ENCODE data around the gene ZDHHC9. TPM values are rescaled to one million over a fixed set of nuclear protein-coding genes. Genes with fewer than 3 reads are reported as not detected.

ZDHHC9 gene
- total and polyA plus RNA-seq, 4 experiments from 2014 or later = 5.1 to 8.1 (median 5.8) TPM

DNA sequence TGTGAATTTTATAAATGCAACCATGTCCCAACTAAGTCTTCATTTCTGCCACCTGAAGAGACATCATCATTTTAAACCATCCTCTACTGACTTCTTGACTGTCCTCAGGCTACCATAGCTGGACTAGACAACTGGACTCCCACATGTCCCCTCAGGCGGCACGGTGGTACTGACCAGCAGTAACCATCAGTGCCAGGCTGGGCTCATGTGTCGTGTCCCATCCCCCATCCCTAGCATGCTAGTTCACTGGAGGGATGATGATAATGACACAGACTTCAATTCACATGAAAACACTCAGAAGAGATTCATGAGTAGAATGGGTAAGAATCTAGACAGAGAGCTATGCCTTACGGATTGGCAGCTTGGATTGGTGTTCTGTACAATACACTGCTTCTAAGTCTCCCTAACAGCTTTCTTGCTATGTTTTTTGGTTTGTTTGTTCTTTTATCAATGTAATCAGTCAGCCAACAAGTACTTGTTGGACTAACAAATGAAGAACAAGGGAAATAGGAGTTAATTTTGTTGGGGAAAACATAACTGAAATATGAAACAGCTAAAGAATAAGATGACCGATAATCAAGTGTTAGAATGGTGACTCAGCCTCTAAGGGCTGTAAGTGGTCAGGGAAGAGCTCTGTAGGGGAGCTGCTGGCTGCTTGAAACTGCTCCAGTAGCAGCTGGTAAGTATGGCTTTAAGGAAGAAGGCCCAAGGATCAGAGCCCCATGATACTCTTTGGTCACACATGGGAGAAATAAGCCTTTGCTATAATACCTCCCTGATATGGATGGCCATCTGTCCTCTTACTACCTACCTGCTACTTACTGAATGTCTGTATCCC is 10.3 kb downstream of the ZDHHC9 start:
- no peaks in the 10 kb centered on the region for H3K27me3 Mint-ChIP-seq
- ChIA-PET CTCF (ENCODE audit: partially characterized antibody) (interaction anchor here (1.4 kb wide), 1 partner anchor 10 kb away, joined by 3 read pairs; no protein-coding TSS in a partner anchor), POLR2A (ENCODE audit: partially characterized antibody) (no interaction called here)
- no peak overlapping the region for H3K4me3 Mint-ChIP-seq
- Histone ChIP-seq H3K27ac (ENCODE audit: low read depth, low read length) (no peak overlapping the region), H3K4me3 (ENCODE audit: low read length in 2 of 2) (no peak overlapping the region), H3K4me1 (ENCODE audit: insufficient read depth, low read length) (no peaks in the 10 kb centered on the region), H3K27me3 (ENCODE audit: insufficient read depth, low read length) (no peaks in the 10 kb centered on the region), H3K36me3 (ENCODE audit: insufficient read depth, low read length) (no peaks in the 10 kb centered on the region), H3K9me3 (ENCODE audit: control insufficient read depth in 1 of 2, low read length in 2 of 2) (no peaks in the 10 kb centered on the region)
- no peak overlapping the region for H3K27ac Mint-ChIP-seq
- H3K4me1 Mint-ChIP-seq = no peaks in the 10 kb centered on the region
- no peaks in the 10 kb centered on the region for H3K36me3 Mint-ChIP-seq
- no peak for DNase-seq
- H3K9me3 Mint-ChIP-seq = no peaks in the 10 kb centered on the region
- intact Hi-C loops (cut with micrococcal nuclease) = no loop called here

DNA sequence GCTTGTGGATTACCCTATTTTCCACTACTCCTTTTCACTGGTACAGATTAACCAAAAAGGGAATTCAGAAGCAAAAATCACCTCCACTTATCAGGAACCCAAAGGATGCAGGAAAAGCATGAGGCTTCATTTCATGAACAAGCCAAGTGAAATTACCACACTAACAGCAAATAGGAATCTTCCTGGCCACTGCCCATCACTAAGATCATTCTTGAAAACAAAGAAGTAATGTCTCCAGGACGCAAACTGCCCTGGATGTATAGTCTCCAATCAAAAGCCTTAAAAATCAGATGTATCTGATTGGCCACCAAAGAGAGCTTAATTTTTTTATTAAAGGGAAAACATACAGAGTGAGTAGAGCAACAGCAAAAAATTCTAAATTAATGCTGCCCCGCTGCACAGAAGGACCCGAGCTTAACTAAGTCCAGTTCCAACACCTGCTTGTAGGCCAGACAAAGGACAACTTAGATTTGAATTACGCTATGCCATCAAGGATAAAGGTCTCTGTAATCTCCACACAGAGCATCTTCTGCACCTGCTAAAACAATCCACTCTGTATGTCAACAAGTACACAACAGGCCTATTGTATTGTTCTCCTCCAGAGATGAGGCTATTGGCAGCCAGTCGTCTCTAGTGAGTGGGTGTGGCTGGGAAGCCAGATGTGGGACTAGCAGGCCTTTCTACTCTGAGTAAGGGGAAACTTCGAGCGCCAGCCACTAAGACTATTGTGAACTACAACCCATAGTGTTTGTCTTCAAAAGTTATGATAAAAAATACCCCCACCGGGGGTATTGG is 12.4 kb downstream of the ZDHHC9 start:
- Histone ChIP-seq H3K36me3 (ENCODE audit: insufficient read depth, low read length) (no peaks in the 10 kb centered on the region), H3K27ac (ENCODE audit: low read depth, low read length) (no peak overlapping the region), H3K27me3 (ENCODE audit: insufficient read depth, low read length) (no peaks in the 10 kb centered on the region), H3K9me3 (ENCODE audit: control insufficient read depth in 1 of 2, low read length in 2 of 2) (no peaks in the 10 kb centered on the region), H3K4me1 (ENCODE audit: insufficient read depth, low read length) (peaks cover 4% of the 10 kb centered on the region), H3K4me3 (ENCODE audit: low read length in 2 of 2) (no peak overlapping the region)
- Mint-ChIP-seq H3K4me1 (peaks cover under 1 to 1% (median 1%) of the 10 kb centered on the region in 4 donors), H3K27me3 (no peaks in the 10 kb centered on the region), H3K36me3 (peaks cover 0 to 1% of the 10 kb centered on the region in 2 donors), H3K9me3 (no peaks in the 10 kb centered on the region), H3K27ac (no peak overlapping the region), H3K4me3 (no peak overlapping the region)
- DNase-seq = no peak
- ChIA-PET CTCF (ENCODE audit: partially characterized antibody) (interaction anchor here (1.2 to 1.6 kb wide), 3 partner anchors 13 to 195 kb away, joined by 3 to 6 read pairs (median 3); no protein-coding TSS in a partner anchor), POLR2A (ENCODE audit: partially characterized antibody) (no interaction called here)
- intact Hi-C loops (cut with micrococcal nuclease) = no loop called here

DNA sequence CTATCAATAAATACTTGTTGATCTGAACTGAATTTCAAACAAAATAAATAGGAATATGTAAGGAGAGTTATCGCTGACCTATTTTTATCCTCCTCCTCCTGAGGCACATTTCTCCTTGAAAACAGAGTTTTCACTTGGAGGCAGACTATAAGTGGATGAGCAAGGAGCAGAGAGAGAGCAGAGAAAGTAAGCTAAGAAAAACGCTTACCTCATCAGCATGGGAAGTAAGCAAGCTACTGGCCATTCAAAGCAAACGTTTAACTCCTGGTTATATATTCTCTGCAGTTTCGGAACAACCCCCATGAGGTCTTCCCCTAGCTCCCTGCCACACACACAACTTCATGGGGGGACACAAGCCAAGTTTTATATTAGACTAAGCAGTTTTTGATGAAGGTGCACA is 13.2 kb downstream of the ZDHHC9 start:
- H3K4me3 Mint-ChIP-seq = no peak overlapping the region
- intact Hi-C loops (cut with micrococcal nuclease) = no loop called here

DNA sequence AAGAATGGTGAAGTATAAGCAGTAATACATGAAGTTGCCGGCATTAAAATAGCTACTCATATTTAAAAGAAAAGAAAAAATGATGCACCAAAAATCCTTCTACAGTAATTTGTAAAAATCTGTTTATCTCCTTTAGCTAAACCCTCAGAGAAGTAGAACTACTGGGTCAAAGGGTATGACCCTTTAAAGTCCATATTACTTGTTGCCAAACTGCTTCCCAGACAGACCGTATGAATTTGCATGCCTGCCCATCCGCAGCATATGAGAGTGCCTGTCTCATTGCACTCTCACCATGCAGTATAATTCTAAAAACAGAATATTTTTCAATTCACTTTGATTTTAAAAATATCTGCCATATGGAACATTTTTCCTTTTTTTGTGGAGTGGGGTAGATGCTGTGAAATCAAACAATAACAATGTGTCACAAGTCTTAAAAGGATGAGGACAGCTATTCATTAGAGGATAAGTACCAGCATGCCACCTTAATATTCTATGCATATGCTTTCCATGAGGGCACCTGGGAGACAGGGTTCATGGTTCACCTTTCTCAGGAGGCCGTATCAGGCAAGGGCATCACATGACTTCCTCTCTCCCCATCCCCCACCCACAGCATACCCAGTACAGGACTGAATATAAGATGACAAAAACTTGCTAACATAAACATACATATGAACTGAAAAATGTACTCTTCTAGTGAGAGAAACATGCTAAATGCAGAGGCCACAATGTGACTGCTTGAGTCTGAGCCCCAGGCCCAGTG is 17.8 kb downstream of the ZDHHC9 start:
- Mint-ChIP-seq H3K4me3 (no peak overlapping the region), H3K27ac (peak overlapping the region in 3 of 7 donors; percentile 30 to 50 (median 44)), H3K27me3 (no peaks in the 10 kb centered on the region), H3K4me1 (peaks cover 9 to 19% (median 11%) of the 10 kb centered on the region in 4 donors), H3K36me3 (peaks cover 0 to 1% of the 10 kb centered on the region in 2 donors), H3K9me3 (no peaks in the 10 kb centered on the region)
- Histone ChIP-seq H3K27ac (ENCODE audit: low read depth, low read length) (no peak overlapping the region), H3K4me1 (ENCODE audit: insufficient read depth, low read length) (peaks cover 10% of the 10 kb centered on the region), H3K9me3 (ENCODE audit: control insufficient read depth in 1 of 2, low read length in 2 of 2) (no peaks in the 10 kb centered on the region), H3K36me3 (ENCODE audit: insufficient read depth, low read length) (no peaks in the 10 kb centered on the region), H3K27me3 (ENCODE audit: insufficient read depth, low read length) (no peaks in the 10 kb centered on the region), H3K4me3 (ENCODE audit: low read length in 2 of 2) (no peak overlapping the region)
- intact Hi-C loops (cut with micrococcal nuclease) = no loop called here
- ChIA-PET CTCF (ENCODE audit: partially characterized antibody) (interaction anchor here (0.6 to 5.3 kb wide), 9 partner anchors 10 to 221 kb away, joined by 3 to 28 read pairs (median 5); no protein-coding TSS in a partner anchor), POLR2A (ENCODE audit: partially characterized antibody) (no interaction called here)
- DNase-seq = peak in 1 of 5 donors; percentile 22

More for the DNA sequence above, 13.2 kb downstream of the ZDHHC9 start:
- no peak for DNase-seq
- Mint-ChIP-seq H3K36me3 (peaks cover 0 to 1% of the 10 kb centered on the region in 2 donors), H3K27ac (no peak overlapping the region), H3K4me1 (peaks cover 4 to 9% (median 6%) of the 10 kb centered on the region in 4 donors), H3K9me3 (no peaks in the 10 kb centered on the region), H3K27me3 (no peaks in the 10 kb centered on the region)
- Histone ChIP-seq H3K9me3 (ENCODE audit: control insufficient read depth in 1 of 2, low read length in 2 of 2) (no peaks in the 10 kb centered on the region), H3K27me3 (ENCODE audit: insufficient read depth, low read length) (no peaks in the 10 kb centered on the region), H3K36me3 (ENCODE audit: insufficient read depth, low read length) (no peaks in the 10 kb centered on the region), H3K4me1 (ENCODE audit: insufficient read depth, low read length) (peaks cover 10% of the 10 kb centered on the region), H3K27ac (ENCODE audit: low read depth, low read length) (no peak overlapping the region), H3K4me3 (ENCODE audit: low read length in 2 of 2) (no peak overlapping the region)
- POLR2A ChIA-PET (ENCODE audit: partially characterized antibody) = no interaction called here
- CTCF ChIA-PET (ENCODE audit: partially characterized antibody) = interaction anchor here (1.2 to 1.6 kb wide), 4 partner anchors 14 to 194 kb away, joined by 3 to 6 read pairs (median 4); no protein-coding TSS in a partner anchor

DNA sequence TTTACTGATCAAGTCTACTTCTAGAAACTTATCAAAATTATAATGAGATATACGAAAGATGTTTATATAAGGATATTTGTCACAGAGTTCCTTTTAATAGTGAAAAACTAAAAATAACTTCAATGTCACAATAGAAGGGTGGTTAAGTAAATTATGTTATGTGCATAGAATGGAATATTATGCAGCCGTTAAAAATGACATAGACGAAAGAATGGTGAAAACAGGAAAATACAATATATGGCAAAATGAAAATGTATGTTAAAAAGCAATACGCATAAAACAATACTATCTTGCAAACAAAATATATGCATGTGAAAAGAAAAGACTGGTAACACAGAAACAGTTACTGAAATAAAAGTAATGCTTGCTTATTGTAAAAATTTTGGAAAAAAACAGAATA is 19.1 kb downstream of the ZDHHC9 start:
- peaks cover 9 to 19% (median 11%) of the 10 kb centered on the region in 4 donors for H3K4me1 Mint-ChIP-seq
- Histone ChIP-seq H3K27me3 (ENCODE audit: insufficient read depth, low read length) (no peaks in the 10 kb centered on the region), H3K27ac (ENCODE audit: low read depth, low read length) (no peak overlapping the region), H3K9me3 (ENCODE audit: control insufficient read depth in 1 of 2, low read length in 2 of 2) (no peaks in the 10 kb centered on the region), H3K36me3 (ENCODE audit: insufficient read depth, low read length) (no peaks in the 10 kb centered on the region), H3K4me1 (ENCODE audit: insufficient read depth, low read length) (peaks cover 10% of the 10 kb centered on the region), H3K4me3 (ENCODE audit: low read length in 2 of 2) (no peak overlapping the region)
- POLR2A ChIA-PET (ENCODE audit: partially characterized antibody) = interaction anchor here (0.7 kb wide), 1 partner anchor 36 kb away, joined by 3 read pairs; no protein-coding TSS in a partner anchor
- H3K36me3 Mint-ChIP-seq = peaks cover 0 to 1% of the 10 kb centered on the region in 2 donors
- intact Hi-C loops (cut with micrococcal nuclease) = loop anchor here (5.0 kb wide), 1 partner anchor 42 kb away; no protein-coding TSS in a partner anchor
- no peak overlapping the region for H3K4me3 Mint-ChIP-seq
- H3K27me3 Mint-ChIP-seq = no peaks in the 10 kb centered on the region
- CTCF ChIA-PET (ENCODE audit: partially characterized antibody) = interaction anchor here (1.3 to 5.3 kb wide), 12 partner anchors 16 to 236 kb away, joined by 3 to 48 read pairs (median 9); partner anchors contain the start of gene APLN
- peak overlapping the region in 1 of 7 donors; percentile 43 for H3K27ac Mint-ChIP-seq
- DNase-seq = no peak
- no peaks in the 10 kb centered on the region for H3K9me3 Mint-ChIP-seq

DNA sequence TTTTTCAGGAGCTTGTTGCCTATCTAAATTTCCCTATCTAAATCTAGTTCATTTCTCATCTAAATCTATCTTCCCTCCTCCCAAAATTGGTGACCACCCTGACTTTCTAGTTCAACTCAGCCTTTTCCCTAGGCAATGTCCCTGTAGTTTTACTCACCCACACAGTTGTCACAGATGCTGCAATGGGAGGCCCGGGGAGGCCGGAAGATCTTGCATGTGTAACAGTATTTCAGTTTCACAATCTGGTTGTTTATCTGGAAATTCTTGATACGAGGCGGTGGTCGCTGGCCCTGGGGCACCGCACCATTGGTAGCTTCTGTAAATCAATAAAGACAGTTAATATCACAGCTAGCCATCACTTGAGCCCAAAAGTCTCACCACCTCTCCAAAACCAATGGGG is 20.2 kb downstream of the ZDHHC9 start:
- ChIA-PET CTCF (ENCODE audit: partially characterized antibody) (interaction anchor here (0.8 to 5.3 kb wide), 35 partner anchors 10 to 237 kb away, joined by 3 to 48 read pairs (median 4); partner anchors contain the start of gene APLN), POLR2A (ENCODE audit: partially characterized antibody) (interaction anchor here (1.2 to 2.2 kb wide), 4 partner anchors 42 to 67 kb away, joined by 3 to 8 read pairs (median 5); no protein-coding TSS in a partner anchor)
- peak overlapping the region in 5 of 7 donors; percentile 23 to 87 (median 71) for H3K27ac Mint-ChIP-seq
- intact Hi-C loops (cut with micrococcal nuclease) = loop anchor here (1.0 to 5.0 kb wide), 8 partner anchors 41 to 216 kb away; no protein-coding TSS in a partner anchor
- H3K36me3 Mint-ChIP-seq = peaks cover 0 to 1% of the 10 kb centered on the region in 2 donors
- DNase-seq = no peak
- peaks cover 10% of the 10 kb centered on the region for H3K4me1 ChIP-seq (ENCODE audit: insufficient read depth, low read length)
- peaks cover 9 to 19% (median 11%) of the 10 kb centered on the region in 4 donors for H3K4me1 Mint-ChIP-seq
- peak overlapping the region in 4 of 8 donors; percentile 42 to 72 (median 63) for H3K4me3 Mint-ChIP-seq
- no peaks in the 10 kb centered on the region for H3K36me3 ChIP-seq (ENCODE audit: insufficient read depth, low read length)
- H3K27me3 ChIP-seq (ENCODE audit: insufficient read depth, low read length) = no peaks in the 10 kb centered on the region
- H3K4me3 ChIP-seq (ENCODE audit: low read length in 2 of 2) = no peak overlapping the region
- H3K9me3 ChIP-seq (ENCODE audit: control insufficient read depth in 1 of 2, low read length in 2 of 2) = no peaks in the 10 kb centered on the region
- H3K9me3 Mint-ChIP-seq = no peaks in the 10 kb centered on the region
- no peak overlapping the region for H3K27ac ChIP-seq (ENCODE audit: low read depth, low read length)
- no peaks in the 10 kb centered on the region for H3K27me3 Mint-ChIP-seq
